ENCODE results near the gene PTPRN2. TPM values are rescaled to one million over a fixed set of nuclear protein-coding genes. Genes with fewer than 3 reads are reported as not detected.

The PTPRN2 gene
- total and polyA plus RNA-seq, 2 donors (not counting 3 experiments of a cell fraction or from before 2014, with no cell fraction given) = 0.62 to 0.88 TPM

DNA sequence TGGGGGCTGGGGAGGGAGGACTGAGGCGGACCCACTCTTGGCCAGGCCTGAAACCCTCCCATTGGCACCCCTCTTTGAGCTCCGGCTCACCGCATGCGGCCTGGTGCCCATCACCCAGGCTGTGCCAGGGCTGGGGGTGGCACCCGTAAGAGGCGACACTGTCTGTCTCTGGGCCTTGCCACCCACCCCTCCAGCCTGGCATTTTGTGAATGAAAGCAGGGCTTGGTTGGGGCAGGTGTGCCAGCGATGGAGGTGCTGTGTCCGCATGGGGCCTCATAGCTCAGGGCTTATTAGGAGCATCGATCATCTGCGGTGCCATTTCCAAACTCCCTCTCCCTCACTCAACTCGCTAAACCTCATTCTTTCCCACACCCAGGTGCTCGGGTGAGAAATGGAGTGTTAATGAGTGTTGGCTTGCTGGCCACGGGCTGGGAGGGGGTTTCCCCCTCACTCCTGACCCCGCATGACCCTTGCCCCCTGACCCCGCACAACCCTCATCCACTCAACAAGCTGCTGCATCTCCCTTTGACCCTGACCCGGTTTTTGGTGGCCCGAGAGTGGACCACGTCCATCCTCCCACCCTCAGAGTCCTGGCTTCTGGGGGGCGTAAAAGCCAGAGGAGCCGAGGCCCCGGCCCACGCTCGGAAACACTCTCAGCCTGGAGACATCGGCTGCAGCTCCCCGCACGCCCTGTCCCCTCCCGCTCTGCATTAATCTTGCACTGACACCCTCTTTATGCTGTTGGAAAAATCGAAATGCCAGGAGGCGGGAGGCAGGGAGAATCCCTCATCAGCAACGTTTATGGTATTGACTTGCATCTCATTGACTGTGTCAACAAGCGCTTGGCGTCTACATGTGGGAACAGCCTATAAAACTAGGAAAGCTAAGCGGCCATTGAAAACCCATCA, 1089.6 kb downstream of the PTPRN2 start:
- no TSS peak for BruUV-seq (replicated peaks)
- TF ChIP-seq, protein P1, sequence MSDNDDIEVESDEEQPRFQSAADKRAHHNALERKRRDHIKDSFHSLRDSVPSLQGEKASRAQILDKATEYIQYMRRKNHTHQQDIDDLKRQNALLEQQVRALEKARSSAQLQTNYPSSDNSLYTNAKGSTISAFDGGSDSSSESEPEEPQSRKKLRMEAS (IDR thresholded peaks at IDR 0.05; ENCODE audit: insufficient read depth, insufficient read length) = no peak
- TF ChIP-seq GATA2 (IDR thresholded peaks at IDR 0.05; ENCODE audit: insufficient read depth, insufficient read length, low read depth, low read length) (no peak), EZH2 (IDR thresholded peaks at IDR 0.05; ENCODE audit: borderline replicate concordance, low read depth, low read length, severe bottlenecking) (no peak), MYC (IDR thresholded peaks at IDR 0.05; ENCODE audit: low read depth, low read length) (no peak), JUN (IDR thresholded peaks at IDR 0.05; ENCODE audit: borderline replicate concordance, insufficient read depth, insufficient read length, low read depth) (no peak), POLR2AphosphoS5 (IDR thresholded peaks at IDR 0.05; ENCODE audit: insufficient read depth, low read depth, low read length) (no peak), POLR2A (IDR thresholded peaks at IDR 0.05; ENCODE audit: low read depth, low read length) (no peak), FOS (IDR thresholded peaks at IDR 0.05; ENCODE audit: borderline replicate concordance, insufficient read depth, low read length) (no peak)
- TF ChIP-seq, protein P2, sequence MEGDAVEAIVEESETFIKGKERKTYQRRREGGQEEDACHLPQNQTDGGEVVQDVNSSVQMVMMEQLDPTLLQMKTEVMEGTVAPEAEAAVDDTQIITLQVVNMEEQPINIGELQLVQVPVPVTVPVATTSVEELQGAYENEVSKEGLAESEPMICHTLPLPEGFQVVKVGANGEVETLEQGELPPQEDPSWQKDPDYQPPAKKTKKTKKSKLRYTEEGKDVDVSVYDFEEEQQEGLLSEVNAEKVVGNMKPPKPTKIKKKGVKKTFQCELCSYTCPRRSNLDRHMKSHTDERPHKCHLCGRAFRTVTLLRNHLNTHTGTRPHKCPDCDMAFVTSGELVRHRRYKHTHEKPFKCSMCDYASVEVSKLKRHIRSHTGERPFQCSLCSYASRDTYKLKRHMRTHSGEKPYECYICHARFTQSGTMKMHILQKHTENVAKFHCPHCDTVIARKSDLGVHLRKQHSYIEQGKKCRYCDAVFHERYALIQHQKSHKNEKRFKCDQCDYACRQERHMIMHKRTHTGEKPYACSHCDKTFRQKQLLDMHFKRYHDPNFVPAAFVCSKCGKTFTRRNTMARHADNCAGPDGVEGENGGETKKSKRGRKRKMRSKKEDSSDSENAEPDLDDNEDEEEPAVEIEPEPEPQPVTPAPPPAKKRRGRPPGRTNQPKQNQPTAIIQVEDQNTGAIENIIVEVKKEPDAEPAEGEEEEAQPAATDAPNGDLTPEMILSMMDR (IDR thresholded peaks at IDR 0.05; ENCODE audit: extremely low read depth in 1 of 2, insufficient read depth in 1 of 2, low read depth in 1 of 2, low read length in 2 of 2) = no peak
- Histone ChIP-seq H3K4me2 (ENCODE audit: insufficient read depth, low read length) (no peak overlapping the region), H3K9me3 (replicated peaks; ENCODE audit: control insufficient read depth, insufficient read depth, low read length) (no peaks in the 10 kb centered on the region), H3K4me1 (ENCODE audit: control insufficient read depth, extremely low read depth, insufficient read depth, low read length) (peaks cover 4% of the 10 kb centered on the region), H3K4me3 (replicated peaks in 1 of 3; ENCODE audit: insufficient read depth in 1 of 3, low read depth in 1 of 3, low read length in 3 of 3) (no peak overlapping the region), H3K9me1 (replicated peaks; ENCODE audit: control insufficient read depth, extremely low read depth, insufficient read depth, low read length) (no peaks in the 10 kb centered on the region), H2AFZ (ENCODE audit: low read depth, low read length) (no peak overlapping the region), H3K79me2 (ENCODE audit: control insufficient read depth, insufficient read depth, low read length) (no peaks in the 10 kb centered on the region), H3K9ac (replicated peaks; ENCODE audit: extremely low read depth, insufficient read depth, low read length) (no peak overlapping the region), H3K27me3 (ENCODE audit: control insufficient read depth in 2 of 2, insufficient read depth in 2 of 2, low read length in 2 of 2) (no peaks in the 10 kb centered on the region), H3K27ac (ENCODE audit: insufficient read depth, low read depth, low read length) (no peak overlapping the region), H4K20me1 (replicated peaks; ENCODE audit: control insufficient read depth, extremely low read depth, insufficient read depth, low read length) (no peaks in the 10 kb centered on the region), H3K36me3 (ENCODE audit: control insufficient read depth in 2 of 2, extremely low read depth in 1 of 2, insufficient read depth in 2 of 2, low read length in 2 of 2) (no peaks in the 10 kb centered on the region)
- intact Hi-C loops (cut with micrococcal nuclease) = no loop called here
- dilution Hi-C loops (cut with MboI; ENCODE audit: extremely low pct_ligation_motif_present, low sequenced_read_pairs) = no loop called here
- no peak for FAIRE-seq
- POLR2A ChIA-PET = no interaction called here
- DNase-seq (ENCODE audit: low read depth, low spot score) = no peak
- CTCF ChIA-PET = no interaction called here

All from endothelial cell of umbilical vein (primary cell).